Mammary epithelial cell (primary cell): Measurements from ENCODE around the gene TXNRD2.

Experiments
- CTCF ChIP-seq, 2 donors: IDR thresholded peaks in 1 of 2; conservative IDR thresholded peaks in 1 of 2; 2 replicates each; pipeline ENCODE4 v1.5.1; 2011 to 2012; ENCODE audit warnings: inconsistent platforms in 2 of 2, low read length in 2 of 2, mild to moderate bottlenecking in 2 of 2, control low read depth in 1 of 2, low read depth in 1 of 2; ENCODE audit not compliant: insufficient read depth in 1 of 2; ENCODE audit errors: extremely low read depth in 1 of 2
- EZH2 ChIP-seq: IDR thresholded peaks from 2 replicates; pipeline ENCODE4 v1.6.1; 2012; ENCODE audit warnings: low read length, inconsistent platforms, borderline replicate concordance

DNA sequence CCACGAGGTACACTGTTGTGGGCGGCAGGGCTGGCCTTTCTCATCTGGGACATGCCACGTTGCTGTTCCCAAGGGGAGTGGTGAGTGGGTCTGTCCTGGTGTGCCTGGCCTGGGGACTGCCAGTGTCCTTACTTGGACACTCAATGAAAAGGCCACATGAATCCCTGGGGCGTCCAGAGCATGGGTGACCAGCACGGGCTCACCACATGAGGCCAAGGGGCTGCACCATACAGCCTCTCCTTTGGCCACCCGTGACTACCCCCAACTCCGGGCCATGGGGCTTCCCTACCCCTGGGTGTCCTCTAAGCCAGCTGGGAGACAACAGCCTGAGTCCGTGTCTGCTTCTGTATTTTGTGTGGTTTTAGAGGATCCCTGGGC is 20.2 kb upstream of the TXNRD2 start:
- TF ChIP-seq CTCF (conservative IDR thresholded peaks at IDR 0.05 in 1 of 2, IDR thresholded peaks at IDR 0.05 in 1 of 2; ENCODE audit: extremely low read depth in 1 of 2, insufficient read depth in 1 of 2, low read depth in 1 of 2, low read length in 2 of 2) (no peak), EZH2 (no peak)
